ENCODE measurements around the gene XKRX.

Gene XKRX

GRCh38 chrX:100895365-100896075 is 33.2 kb downstream of the XKRX start:
- Histone ChIP-seq H3K9ac (ENCODE audit: low read length) (no peak overlapping the region), H3K9me3 (ENCODE audit: control insufficient read depth, insufficient read depth, low read depth, low read length) (no peaks in the 10 kb centered on the region), H3K27ac (ENCODE audit: low read depth, low read length) (no peak overlapping the region), H3K4me1 (ENCODE audit: control insufficient read depth, insufficient read depth, low read length) (peaks cover 5% of the 10 kb centered on the region; the same call in 1 of the 2 replicates), H3K27me3 (ENCODE audit: control insufficient read depth, insufficient read depth, low read length) (peaks cover 2% of the 10 kb centered on the region; the same call in 1 of the 2 replicates), H3K4me3 (ENCODE audit: low read depth, low read length) (no peak overlapping the region), H3K36me3 (ENCODE audit: control insufficient read depth, insufficient read depth, low read length) (no peaks in the 10 kb centered on the region)

GRCh38 chrX:100883654-100884053 is 45.1 kb downstream of the XKRX start:
- H3K9me3 ChIP-seq (ENCODE audit: control insufficient read depth, insufficient read depth, low read depth, low read length) = no peaks in the 10 kb centered on the region
- no peak overlapping the region for H3K4me3 ChIP-seq (ENCODE audit: low read depth, low read length)
- peaks cover 13% of the 10 kb centered on the region; the same call in 1 of the 2 replicates for H3K4me1 ChIP-seq (ENCODE audit: control insufficient read depth, insufficient read depth, low read length)
- no peaks in the 10 kb centered on the region; the same call in 1 of the 2 replicates for H3K27me3 ChIP-seq (ENCODE audit: control insufficient read depth, insufficient read depth, low read length)
- H3K27ac ChIP-seq (ENCODE audit: low read depth, low read length) = no peak overlapping the region
- no peaks in the 10 kb centered on the region for H3K36me3 ChIP-seq (ENCODE audit: control insufficient read depth, insufficient read depth, low read length)
- no peak overlapping the region for H3K9ac ChIP-seq (ENCODE audit: low read length)

GRCh38 chrX:100880368-100880767 is 48.3 kb downstream of the XKRX start:
- Histone ChIP-seq H3K9me3 (ENCODE audit: control insufficient read depth, insufficient read depth, low read depth, low read length) (no peaks in the 10 kb centered on the region), H3K4me3 (ENCODE audit: low read depth, low read length) (no peak overlapping the region), H3K4me1 (ENCODE audit: control insufficient read depth, insufficient read depth, low read length) (peaks cover 13% of the 10 kb centered on the region; the same call in 1 of the 2 replicates), H3K9ac (ENCODE audit: low read length) (no peak overlapping the region), H3K36me3 (ENCODE audit: control insufficient read depth, insufficient read depth, low read length) (no peaks in the 10 kb centered on the region), H3K27me3 (ENCODE audit: control insufficient read depth, insufficient read depth, low read length) (no peaks in the 10 kb centered on the region), H3K27ac (ENCODE audit: low read depth, low read length) (no peak overlapping the region)

- no peaks in the 10 kb centered on the region for H3K4me1 ChIP-seq (ENCODE audit: control insufficient read depth, insufficient read depth, low read length)
- H3K4me3 ChIP-seq (ENCODE audit: low read depth, low read length) = no peak within 1 kb of the TSS
- H3K36me3 ChIP-seq (ENCODE audit: control insufficient read depth, insufficient read depth, low read length) = no peaks in the 10 kb centered on the region
- no peaks in the 10 kb centered on the region for H3K9me3 ChIP-seq (ENCODE audit: control insufficient read depth, insufficient read depth, low read depth, low read length)
- no peaks in the 10 kb centered on the region; the same call in 1 of the 2 replicates for H3K27me3 ChIP-seq (ENCODE audit: control insufficient read depth, insufficient read depth, low read length)
- H3K27ac ChIP-seq (ENCODE audit: low read depth, low read length) = no peak within 1 kb of the TSS
- no peak within 1 kb of the TSS for H3K9ac ChIP-seq (ENCODE audit: low read length)
Measured at GRCh38 chrX:100874325-100874724, 54.4 kb downstream of the XKRX start, which contains the start of gene NOX1. NOX1 (minus strand) TSS chrX:100874359; CDS start chrX:100874139, 220 bp downstream.

GRCh38 chrX:100871594-100872560 is 56.8 kb downstream of the XKRX start:
- no peaks in the 10 kb centered on the region for H3K4me1 ChIP-seq (ENCODE audit: control insufficient read depth, insufficient read depth, low read length)
- no peaks in the 10 kb centered on the region for H3K9me3 ChIP-seq (ENCODE audit: control insufficient read depth, insufficient read depth, low read depth, low read length)
- H3K27me3 ChIP-seq (ENCODE audit: control insufficient read depth, insufficient read depth, low read length) = no peaks in the 10 kb centered on the region; the same call in 1 of the 2 replicates
- H3K9ac ChIP-seq (ENCODE audit: low read length) = no peak overlapping the region
- H3K4me3 ChIP-seq (ENCODE audit: low read depth, low read length) = no peak overlapping the region
- H3K27ac ChIP-seq (ENCODE audit: low read depth, low read length) = no peak overlapping the region
- no peaks in the 10 kb centered on the region for H3K36me3 ChIP-seq (ENCODE audit: control insufficient read depth, insufficient read depth, low read length)

- no peaks in the 10 kb centered on the region for H3K36me3 ChIP-seq (ENCODE audit: control insufficient read depth, insufficient read depth, low read length)
- H3K27me3 ChIP-seq (ENCODE audit: control insufficient read depth, insufficient read depth, low read length) = no peaks in the 10 kb centered on the region; the same call in 1 of the 2 replicates
- H3K4me1 ChIP-seq (ENCODE audit: control insufficient read depth, insufficient read depth, low read length) = no peaks in the 10 kb centered on the region
- no peak overlapping the region for H3K27ac ChIP-seq (ENCODE audit: low read depth, low read length)
- H3K9ac ChIP-seq (ENCODE audit: low read length) = no peak overlapping the region
- no peaks in the 10 kb centered on the region for H3K9me3 ChIP-seq (ENCODE audit: control insufficient read depth, insufficient read depth, low read depth, low read length)
- no peak overlapping the region for H3K4me3 ChIP-seq (ENCODE audit: low read depth, low read length)
Measured at GRCh38 chrX:100870527-100870926, 58.2 kb downstream of the XKRX start.

- Histone ChIP-seq H3K27me3 (ENCODE audit: control insufficient read depth, insufficient read depth, low read length) (no peaks in the 10 kb centered on the region; the same call in 1 of the 2 replicates), H3K36me3 (ENCODE audit: control insufficient read depth, insufficient read depth, low read length) (no peaks in the 10 kb centered on the region), H3K9me3 (ENCODE audit: control insufficient read depth, insufficient read depth, low read depth, low read length) (no peaks in the 10 kb centered on the region), H3K27ac (ENCODE audit: low read depth, low read length) (no peak overlapping the region), H3K9ac (ENCODE audit: low read length) (no peak overlapping the region), H3K4me3 (ENCODE audit: low read depth, low read length) (no peak overlapping the region), H3K4me1 (ENCODE audit: control insufficient read depth, insufficient read depth, low read length) (no peaks in the 10 kb centered on the region)
Measured at GRCh38 chrX:100868273-100868672, 60.4 kb downstream of the XKRX start.

GRCh38 chrX:100864657-100865391 is 63.9 kb downstream of the XKRX start:
- no peak overlapping the region for H3K9ac ChIP-seq (ENCODE audit: low read length)
- H3K27ac ChIP-seq (ENCODE audit: low read depth, low read length) = no peak overlapping the region
- H3K27me3 ChIP-seq (ENCODE audit: control insufficient read depth, insufficient read depth, low read length) = no peaks in the 10 kb centered on the region; the same call in 1 of the 2 replicates
- H3K4me1 ChIP-seq (ENCODE audit: control insufficient read depth, insufficient read depth, low read length) = no peaks in the 10 kb centered on the region
- H3K9me3 ChIP-seq (ENCODE audit: control insufficient read depth, insufficient read depth, low read depth, low read length) = no peaks in the 10 kb centered on the region
- H3K36me3 ChIP-seq (ENCODE audit: control insufficient read depth, insufficient read depth, low read length) = no peaks in the 10 kb centered on the region
- H3K4me3 ChIP-seq (ENCODE audit: low read depth, low read length) = no peak overlapping the region

Measured in HUES6 (cell line).